Endodermal cell (in vitro differentiated cells): ENCODE measurements around the gene SPARCL1. TPM values are rescaled to one million over a fixed set of nuclear protein-coding genes. Genes with fewer than 3 reads are reported as not detected.
"Not testable (repeated sequence)": the region's sequence is repeated elsewhere in the genome, so short reads cannot be mapped to it uniquely, and the experiment has no call there.

Experiments used
- DNase-seq: peaks from one replicate; pipeline ENCODE4 v3.0.0-alpha.2; 2017
- H3K27ac ChIP-seq: 2 replicates; pipeline ENCODE4 v1.5.1; 2013; ENCODE audit warnings: mild to moderate bottlenecking, low read depth, low read length, moderate library complexity
- H3K27me3 ChIP-seq: 2 replicates; pipeline ENCODE4 v1.6.1; 2013; ENCODE audit warnings: mild to moderate bottlenecking, low read length, moderate library complexity; ENCODE audit not compliant: insufficient read depth, control insufficient read depth, poor library complexity, severe bottlenecking
- H3K36me3 ChIP-seq: 2 replicates; pipeline ENCODE4 v1.7.0; 2013; ENCODE audit warnings: mild to moderate bottlenecking, low read length, moderate library complexity; ENCODE audit not compliant: control insufficient read depth, insufficient read depth
- H3K4me1 ChIP-seq: one replicate; pipeline ENCODE4 v1.7.0; 2013; ENCODE audit warnings: low read length; ENCODE audit not compliant: control insufficient read depth, insufficient read depth
- H3K4me3 ChIP-seq: 2 replicates; pipeline ENCODE4 v1.5.1; 2013; ENCODE audit warnings: mild to moderate bottlenecking, low read length, moderate library complexity
- H3K9ac ChIP-seq: 2 replicates; pipeline ENCODE4 v1.6.1; 2013; ENCODE audit warnings: mild to moderate bottlenecking, low read length, moderate library complexity; ENCODE audit not compliant: poor library complexity, severe bottlenecking; ENCODE audit errors: extremely low read depth
- H3K9me3 ChIP-seq: 2 replicates; pipeline ENCODE4 v1.6.1; 2013; ENCODE audit warnings: mild to moderate bottlenecking, low read length, moderate library complexity; ENCODE audit not compliant: control insufficient read depth
- H3K27ac Mint-ChIP-seq: 2 replicates; pipeline ENCODE4 v1.8.0; 2020; ENCODE audit warnings: mixed read lengths
- H3K27me3 Mint-ChIP-seq: 2 replicates; pipeline ENCODE4 v1.8.0; 2021; ENCODE audit warnings: mild to moderate bottlenecking, mixed read lengths; ENCODE audit not compliant: insufficient read depth
- H3K36me3 Mint-ChIP-seq: 2 replicates; pipeline ENCODE4 v1.8.0; 2020; ENCODE audit warnings: low read depth, mixed read lengths
- H3K4me1 Mint-ChIP-seq: 2 replicates; pipeline ENCODE4 v1.8.0; 2020; ENCODE audit warnings: mixed read lengths
- H3K4me3 Mint-ChIP-seq: 2 replicates; pipeline ENCODE4 v1.8.0; 2020; ENCODE audit warnings: mild to moderate bottlenecking, moderate library complexity, mixed read lengths
- H3K9me3 Mint-ChIP-seq: 2 replicates; pipeline ENCODE4 v1.8.0; 2020; ENCODE audit warnings: mild to moderate bottlenecking, mixed read lengths
- CTCF ChIP-seq: fragments of 200-600 bp; sonication (generic); conservative IDR thresholded peaks from 2 replicates; pipeline ENCODE4 v1.5.0; 2021; ENCODE audit warnings: antibody characterized with exemption, mild to moderate bottlenecking
- WGBS, 2 experiments: methylation state at CpG; one replicate each; pipeline versions ENCODE4 v1.1.5 to v1.1.7; 2013; ENCODE audit warnings: missing lambda C conversion rate in 2 of 2, mixed read lengths in 1 of 2; ENCODE audit not compliant: insufficient coverage in 1 of 2, insufficient read length in 1 of 2; 5-methylcytosine and 5-hydroxymethylcytosine counted together
- total RNA-seq, 2 donors: library from RNA; stranded (reverse); fragmentation: NEBNext Ultra II Directional in 1 of 2; extraction: Animal tissue kit (Norgen Biotek cat#: 25700) in 1 of 2; gene quantifications; 2 replicates in 1 of 2; 3 replicates in 1 of 2; pipeline ENCODE4 v1.2.1, GENCODE V29; 2021

Gene SPARCL1
- total RNA-seq, 2 donors from 2014 or later, result 0.26 to 1.0 TPM

- H3K27me3 Mint-ChIP-seq, result no peaks in the 10 kb centered on the region
- H3K4me3 Mint-ChIP-seq, result no peak overlapping the region
- Histone ChIP-seq H3K9ac (no peak overlapping the region), H3K36me3 (no peaks in the 10 kb centered on the region), H3K4me3 (no peak overlapping the region), H3K4me1 (no peaks in the 10 kb centered on the region), H3K27me3 (no peaks in the 10 kb centered on the region), H3K9me3 (no peaks in the 10 kb centered on the region), H3K27ac (no peak overlapping the region)
- H3K9me3 Mint-ChIP-seq, result peaks cover 7% of the 10 kb centered on the region
- no peak for DNase-seq
- H3K36me3 Mint-ChIP-seq, result no peaks in the 10 kb centered on the region
- WGBS, 2 experiments, result 42 to 56% methylated on average over 2 to 3 of the region's 3 CpGs
- no peak overlapping the region for H3K27ac Mint-ChIP-seq
- H3K4me1 Mint-ChIP-seq, result no peaks in the 10 kb centered on the region
- no peak for TF ChIP-seq CTCF
These were observed 45.8 kb upstream of the SPARCL1 start for GRCh38 chr4:87574996-87575395.

DNA sequence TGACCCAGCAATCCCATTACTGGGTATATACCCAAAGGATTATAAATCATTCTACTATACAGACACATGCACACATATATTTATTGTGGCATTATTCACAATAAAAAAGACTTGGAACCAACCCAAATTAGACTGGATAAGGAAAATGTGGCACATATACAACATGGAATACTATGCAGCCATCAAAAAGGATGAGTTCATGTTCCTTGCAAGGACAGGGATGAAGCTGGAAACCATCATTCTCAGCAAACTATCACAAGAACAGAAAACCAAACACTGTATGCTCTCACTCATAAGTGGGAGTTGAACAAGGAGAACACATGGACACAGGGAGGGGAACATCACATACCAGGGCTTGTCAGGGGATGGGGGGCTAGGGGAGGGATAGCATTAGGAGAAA, 45.2 kb upstream of the SPARCL1 start:
- H3K9ac ChIP-seq, H3K9me3 Mint-ChIP-seq, H3K27me3 ChIP-seq, H3K4me3 ChIP-seq, H3K9me3 ChIP-seq, H3K36me3 ChIP-seq, H3K27me3 Mint-ChIP-seq, H3K27ac Mint-ChIP-seq, H3K36me3 Mint-ChIP-seq, H3K4me3 Mint-ChIP-seq, H3K4me1 ChIP-seq, H3K4me1 Mint-ChIP-seq, DNase-seq, H3K27ac ChIP-seq: not testable (repeated sequence)

DNA sequence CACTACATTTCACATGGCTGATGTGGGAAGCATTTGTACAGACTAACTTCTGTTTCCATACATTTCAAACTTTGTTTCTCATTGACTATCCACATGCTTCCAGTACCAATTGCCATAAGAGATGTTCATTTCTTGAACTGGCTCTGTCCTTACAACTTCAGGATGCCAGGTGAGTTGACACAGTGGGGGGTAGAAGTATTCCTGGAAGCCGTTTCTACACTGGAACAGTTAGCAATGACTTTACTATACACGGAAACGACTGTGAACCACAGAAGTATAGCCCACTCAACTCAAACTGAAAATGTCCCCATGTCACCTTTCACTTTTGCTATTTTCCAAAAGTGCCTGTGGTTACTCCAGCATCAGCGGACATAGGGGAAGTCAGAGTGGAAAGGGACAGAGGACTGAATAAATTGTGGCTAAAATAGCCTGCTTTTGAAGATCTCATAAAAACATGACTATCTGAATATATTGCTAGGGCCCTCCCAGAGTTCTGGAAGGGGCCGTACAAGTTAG, 41.2 kb upstream of the SPARCL1 start:
- Histone ChIP-seq H3K36me3 (no peaks in the 10 kb centered on the region), H3K4me1 (peaks cover 4% of the 10 kb centered on the region), H3K4me3 (no peak overlapping the region), H3K9ac (no peak overlapping the region), H3K9me3 (no peaks in the 10 kb centered on the region), H3K27me3 (no peaks in the 10 kb centered on the region), H3K27ac (no peak overlapping the region)
- H3K4me3 Mint-ChIP-seq, result no peak overlapping the region
- no peak overlapping the region for H3K27ac Mint-ChIP-seq
- no peaks in the 10 kb centered on the region for H3K36me3 Mint-ChIP-seq
- DNase-seq, result no peak
- no peaks in the 10 kb centered on the region for H3K27me3 Mint-ChIP-seq
- peaks cover 15% of the 10 kb centered on the region for H3K4me1 Mint-ChIP-seq
- TF ChIP-seq CTCF, result no peak
- H3K9me3 Mint-ChIP-seq, result peaks cover 8% of the 10 kb centered on the region
- 90 to 100% methylated on average over 1 to 5 of the region's 5 CpGs for WGBS, 2 experiments

- no peak for DNase-seq
- 97 to 100% methylated on average over 1 to 2 of the region's 2 CpGs for WGBS, 2 experiments
- no peak overlapping the region for H3K9ac ChIP-seq
- H3K4me3 ChIP-seq, result no peak overlapping the region
- no peak overlapping the region for H3K27ac ChIP-seq
- H3K36me3 Mint-ChIP-seq, result no peaks in the 10 kb centered on the region
- peaks cover 15% of the 10 kb centered on the region for H3K4me1 Mint-ChIP-seq
- H3K4me3 Mint-ChIP-seq, result no peak overlapping the region
- H3K27ac Mint-ChIP-seq, result no peak overlapping the region
- peaks cover 2% of the 10 kb centered on the region for H3K9me3 Mint-ChIP-seq
- no peaks in the 10 kb centered on the region for H3K27me3 ChIP-seq
- no peaks in the 10 kb centered on the region for H3K27me3 Mint-ChIP-seq
- H3K36me3 ChIP-seq, result no peaks in the 10 kb centered on the region
- no peak for TF ChIP-seq CTCF
- H3K4me1 ChIP-seq, result peaks cover 4% of the 10 kb centered on the region
- H3K9me3 ChIP-seq, result no peaks in the 10 kb centered on the region
These were observed 38.0 kb upstream of the SPARCL1 start for GRCh38 chr4:87567191-87567590.
